ENCODE data around the gene AZIN2. TPM values are rescaled to one million over a fixed set of nuclear protein-coding genes. Genes with fewer than 3 reads are reported as not detected.

AZIN2 gene
- total RNA-seq, 1 donor from 2014 or later, result 0.82 TPM

DNA sequence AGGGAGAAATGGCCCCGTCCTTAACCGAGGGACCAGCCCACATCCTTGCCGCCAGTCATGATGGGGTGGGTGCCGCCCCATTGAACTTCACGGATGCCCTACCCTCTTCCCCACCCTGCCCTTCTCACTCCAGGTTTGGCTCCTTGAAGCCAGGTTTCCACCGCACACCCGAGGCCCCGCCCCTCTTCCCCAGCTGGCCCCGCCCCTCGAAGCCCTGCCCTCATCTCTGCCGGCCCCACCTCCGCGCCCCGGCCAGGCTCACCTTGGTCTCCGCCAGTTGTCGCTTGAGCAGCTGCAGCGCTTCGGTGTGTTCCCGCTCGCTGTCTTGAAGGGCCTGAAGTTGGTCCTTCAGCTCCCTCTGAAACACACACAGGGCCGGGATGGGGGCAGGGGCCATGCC is 84.3 kb downstream of the AZIN2 start:
- DNase-seq (no peak), ATAC-seq (ENCODE audit: low read depth) (no peak)
- Mint-ChIP-seq H3K4me3 (no peak overlapping the region), H3K9me3 (no peaks in the 10 kb centered on the region), H3K27me3 (no peaks in the 10 kb centered on the region), H3K27ac (no peak overlapping the region), H3K4me1 (no peaks in the 10 kb centered on the region), H3K36me3 (ENCODE audit: low read depth) (peaks cover 48% of the 10 kb centered on the region)
- POLR2A ChIA-PET, result no interaction called here
- intact Hi-C loops (cut with micrococcal nuclease), result no loop called here
- TF ChIP-seq, protein P1, sequence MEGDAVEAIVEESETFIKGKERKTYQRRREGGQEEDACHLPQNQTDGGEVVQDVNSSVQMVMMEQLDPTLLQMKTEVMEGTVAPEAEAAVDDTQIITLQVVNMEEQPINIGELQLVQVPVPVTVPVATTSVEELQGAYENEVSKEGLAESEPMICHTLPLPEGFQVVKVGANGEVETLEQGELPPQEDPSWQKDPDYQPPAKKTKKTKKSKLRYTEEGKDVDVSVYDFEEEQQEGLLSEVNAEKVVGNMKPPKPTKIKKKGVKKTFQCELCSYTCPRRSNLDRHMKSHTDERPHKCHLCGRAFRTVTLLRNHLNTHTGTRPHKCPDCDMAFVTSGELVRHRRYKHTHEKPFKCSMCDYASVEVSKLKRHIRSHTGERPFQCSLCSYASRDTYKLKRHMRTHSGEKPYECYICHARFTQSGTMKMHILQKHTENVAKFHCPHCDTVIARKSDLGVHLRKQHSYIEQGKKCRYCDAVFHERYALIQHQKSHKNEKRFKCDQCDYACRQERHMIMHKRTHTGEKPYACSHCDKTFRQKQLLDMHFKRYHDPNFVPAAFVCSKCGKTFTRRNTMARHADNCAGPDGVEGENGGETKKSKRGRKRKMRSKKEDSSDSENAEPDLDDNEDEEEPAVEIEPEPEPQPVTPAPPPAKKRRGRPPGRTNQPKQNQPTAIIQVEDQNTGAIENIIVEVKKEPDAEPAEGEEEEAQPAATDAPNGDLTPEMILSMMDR (IDR thresholded peaks at IDR 0.05), result no peak
- CTCF ChIA-PET, result no interaction called here

DNA sequence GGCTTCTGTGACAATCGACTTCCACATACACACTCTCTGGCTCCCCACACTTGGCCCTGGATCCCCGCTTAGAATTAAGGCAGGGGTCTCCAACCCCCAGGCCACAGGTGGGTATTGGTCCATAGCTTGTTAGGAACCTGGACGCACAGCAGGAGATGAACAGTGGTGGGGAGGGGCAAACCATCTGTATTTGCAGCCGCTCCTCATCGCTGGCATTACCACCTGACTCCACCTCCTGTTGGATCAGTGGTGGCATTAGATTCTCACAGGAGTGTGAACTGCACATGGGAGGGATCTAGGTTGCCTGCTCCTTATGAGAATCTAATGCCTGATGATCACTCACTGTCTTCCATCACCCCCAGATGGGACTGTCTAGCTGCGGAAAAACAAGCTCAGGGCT is 84.9 kb downstream of the AZIN2 start:
- POLR2A ChIA-PET, result no interaction called here
- Mint-ChIP-seq H3K27me3 (no peaks in the 10 kb centered on the region), H3K9me3 (no peaks in the 10 kb centered on the region), H3K36me3 (ENCODE audit: low read depth) (peaks cover 48% of the 10 kb centered on the region), H3K27ac (no peak overlapping the region), H3K4me3 (no peak overlapping the region), H3K4me1 (no peaks in the 10 kb centered on the region)
- TF ChIP-seq, protein P1 (IDR thresholded peaks at IDR 0.05), result no peak
- ATAC-seq (ENCODE audit: low read depth) (no peak), DNase-seq (no peak)
- CTCF ChIA-PET, result no interaction called here
- intact Hi-C loops (cut with micrococcal nuclease), result no loop called here

DNA sequence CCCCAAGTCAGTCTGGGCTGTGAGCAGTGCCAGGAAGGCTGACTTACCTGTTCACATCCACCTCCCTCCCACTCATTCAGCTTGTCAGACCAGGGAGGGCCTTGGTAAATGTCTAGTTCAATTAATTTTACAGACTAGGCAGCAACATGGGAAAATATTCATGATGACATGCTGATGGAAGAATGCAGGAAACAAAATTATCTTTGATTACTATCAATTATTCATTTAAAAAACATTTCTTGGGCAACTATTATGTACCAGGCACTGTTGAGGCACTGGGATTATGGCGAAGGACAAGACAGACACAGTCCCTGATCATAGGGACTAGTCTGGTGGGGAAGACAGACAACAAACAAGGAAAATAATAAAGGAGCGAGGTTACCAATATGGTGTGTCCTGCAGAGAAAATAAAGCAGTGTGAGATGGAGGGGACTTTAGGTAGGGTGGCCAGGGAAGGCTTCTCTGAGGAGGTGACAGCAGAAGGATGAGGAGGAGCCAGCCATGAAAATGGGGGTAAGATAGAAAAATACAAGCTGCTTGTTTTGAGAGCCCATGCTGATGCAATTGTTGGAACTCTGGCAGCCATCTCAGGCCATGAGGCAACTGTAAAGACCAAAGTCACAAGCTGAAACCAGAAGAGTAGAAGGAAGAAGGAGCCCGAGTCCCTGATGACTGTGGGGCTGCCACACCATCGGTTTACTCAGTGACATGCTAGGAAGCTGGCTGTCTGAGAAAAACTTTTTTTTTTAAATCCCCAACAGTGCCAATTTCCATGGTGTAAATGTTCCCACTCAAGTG is 86.9 kb downstream of the AZIN2 start:
- ChIA-PET CTCF (interaction anchor here (1.3 kb wide), 1 partner anchor 13 kb away, joined by 3 read pairs; no protein-coding TSS in a partner anchor), POLR2A (no interaction called here)
- DNase-seq, result no peak
- Mint-ChIP-seq H3K27ac (no peak overlapping the region), H3K9me3 (no peaks in the 10 kb centered on the region), H3K36me3 (ENCODE audit: low read depth) (peaks cover 40% of the 10 kb centered on the region), H3K4me3 (no peak overlapping the region), H3K27me3 (no peaks in the 10 kb centered on the region), H3K4me1 (peaks cover 8% of the 10 kb centered on the region)
- TF ChIP-seq, protein P1 (IDR thresholded peaks at IDR 0.05), result no peak
- no peak for ATAC-seq (ENCODE audit: low read depth)
- intact Hi-C loops (cut with micrococcal nuclease), result no loop called here

DNA sequence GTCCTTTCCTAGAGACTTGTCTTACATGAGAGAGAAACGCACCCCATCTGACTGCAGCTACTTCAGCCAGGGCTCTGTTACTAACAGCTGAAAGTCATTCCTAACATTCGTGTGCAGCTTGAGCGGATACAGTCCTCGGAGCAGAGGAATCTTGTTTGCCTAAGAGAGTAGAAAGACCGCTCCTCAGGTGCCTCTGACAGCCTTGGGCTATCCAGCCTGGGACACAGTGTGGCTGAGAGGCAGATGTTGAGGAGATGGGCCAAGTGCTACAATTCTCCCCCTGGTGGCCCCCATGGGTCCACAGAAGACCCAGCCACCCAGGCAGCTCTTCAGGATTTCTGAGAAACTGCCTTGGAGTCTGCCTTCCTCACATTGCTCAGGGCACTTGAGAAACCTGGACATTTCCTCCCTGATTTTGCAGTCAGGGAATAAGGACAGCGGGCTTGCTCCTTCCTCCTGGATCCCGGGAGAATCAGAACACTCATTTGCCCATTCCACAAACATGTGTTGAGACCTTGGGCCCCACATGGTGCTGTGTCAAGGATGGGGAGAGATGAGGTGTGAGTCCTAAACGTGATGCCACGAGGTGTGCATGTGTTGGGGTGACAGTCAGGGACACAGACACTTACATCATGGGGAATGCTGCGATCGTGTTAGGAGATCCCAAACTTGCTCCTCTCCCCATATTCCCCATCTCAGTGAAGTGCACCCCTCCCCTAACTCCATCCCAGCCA is 87.8 kb downstream of the AZIN2 start:
- Mint-ChIP-seq H3K4me3 (no peak overlapping the region), H3K4me1 (peaks cover 13% of the 10 kb centered on the region), H3K27ac (no peak overlapping the region), H3K9me3 (no peaks in the 10 kb centered on the region), H3K27me3 (no peaks in the 10 kb centered on the region), H3K36me3 (ENCODE audit: low read depth) (peaks cover 38% of the 10 kb centered on the region)
- TF ChIP-seq, protein P1 (IDR thresholded peaks at IDR 0.05), result no peak
- CTCF ChIA-PET, result interaction anchor here (1.3 kb wide), 1 partner anchor 12 kb away, joined by 3 read pairs; no protein-coding TSS in a partner anchor
- intact Hi-C loops (cut with micrococcal nuclease), result no loop called here
- no peak for ATAC-seq (ENCODE audit: low read depth)
- POLR2A ChIA-PET, result no interaction called here
- no peak for DNase-seq

DNA sequence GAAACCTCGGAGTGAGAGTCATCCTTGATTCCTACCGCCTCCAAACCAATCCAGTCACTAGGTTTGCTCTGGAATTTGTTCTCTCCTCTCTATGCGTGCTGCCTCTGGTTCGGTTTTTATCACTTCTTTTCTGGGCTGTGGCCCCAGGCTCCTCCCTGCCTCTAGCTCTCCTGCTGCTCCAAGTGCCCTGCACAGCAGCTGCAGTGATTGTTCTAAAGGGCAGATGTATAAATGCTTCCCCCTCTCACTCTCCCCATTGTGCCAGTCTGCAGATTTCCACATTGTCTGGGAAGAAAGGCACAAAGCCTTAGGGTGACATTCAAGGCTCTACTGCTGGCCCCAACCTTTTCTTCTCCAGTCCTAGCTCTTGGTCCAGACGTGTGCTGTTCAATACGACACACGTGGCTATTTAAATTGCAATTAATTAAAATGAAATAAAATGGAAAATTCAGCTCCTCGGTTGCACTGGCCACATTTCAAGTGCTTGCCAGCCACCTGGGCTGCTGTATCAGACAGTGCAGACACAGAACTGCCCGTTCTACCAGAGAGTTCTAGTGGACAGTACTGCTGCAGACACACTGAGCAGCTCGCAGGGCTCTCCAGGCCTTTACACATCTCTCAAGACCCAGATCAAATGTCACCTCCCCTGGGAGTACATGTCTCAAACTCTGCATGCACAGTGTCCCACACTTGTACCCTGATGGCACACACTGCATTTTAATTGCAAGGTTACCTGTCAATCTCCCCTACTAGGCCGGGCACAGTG is 88.5 kb downstream of the AZIN2 start:
- ChIA-PET POLR2A (no interaction called here), CTCF (no interaction called here)
- TF ChIP-seq, protein P1 (IDR thresholded peaks at IDR 0.05), result no peak
- intact Hi-C loops (cut with micrococcal nuclease), result no loop called here
- Mint-ChIP-seq H3K9me3 (no peaks in the 10 kb centered on the region), H3K27me3 (no peaks in the 10 kb centered on the region), H3K4me3 (no peak overlapping the region), H3K36me3 (ENCODE audit: low read depth) (peaks cover 34% of the 10 kb centered on the region), H3K27ac (no peak overlapping the region), H3K4me1 (peaks cover 13% of the 10 kb centered on the region)
- no peak for ATAC-seq (ENCODE audit: low read depth)
- DNase-seq, result no peak

All from activated B cell treated with CpG ODN at 0.5 μM for 24 hours (primary cell).